Subcutaneous abdominal adipose tissue (tissue), 5 donors: ENCODE data around the gene ENPP4.

ENCODE experiments used
- H3K27ac ChIP-seq: one replicate; pipeline ENCODE4 v1.7.0; 2013; ENCODE audit warnings: low read depth, mild to moderate bottlenecking, inconsistent platforms, low read length, moderate library complexity
- H3K27me3 ChIP-seq, 5 donors: one replicate each; pipeline ENCODE4 v1.7.0; 2013; ENCODE audit warnings: low read length in 5 of 5, inconsistent platforms in 1 of 5; ENCODE audit not compliant: control insufficient read depth in 5 of 5, insufficient read depth in 4 of 5
- H3K36me3 ChIP-seq, 5 donors: one replicate each; pipeline ENCODE4 v1.7.0; 2013; ENCODE audit warnings: low read length in 5 of 5; ENCODE audit not compliant: control insufficient read depth in 5 of 5, insufficient read depth in 5 of 5
- H3K4me1 ChIP-seq, 5 donors: one replicate each; pipeline ENCODE4 v1.7.0; 2013; ENCODE audit warnings: low read length in 5 of 5, mild to moderate bottlenecking in 3 of 5, moderate library complexity in 1 of 5; ENCODE audit not compliant: control insufficient read depth in 5 of 5, insufficient read depth in 5 of 5
- H3K4me3 ChIP-seq, 5 donors: one replicate each; pipeline ENCODE4 v1.7.0; 2013; ENCODE audit warnings: low read length in 5 of 5, low read depth in 1 of 5
- H3K9ac ChIP-seq, 5 donors: one replicate each; pipeline ENCODE4 v1.7.0; 2013; ENCODE audit warnings: low read length in 5 of 5, mild to moderate bottlenecking in 4 of 5, moderate library complexity in 3 of 5
- H3K9me3 ChIP-seq, 5 donors: one replicate each; pipeline ENCODE4 v1.7.0; 2013; ENCODE audit warnings: low read length in 5 of 5; ENCODE audit not compliant: control insufficient read depth in 5 of 5
- donor health status: healthy.
- donor health status: healthy.
- donor health status: healthy.
- donor health status: healthy.
- donor health status: healthy.

Gene ENPP4

GRCh38 chr6:46156701-46157100, 26.9 kb downstream of the ENPP4 start:
- H3K4me1 ChIP-seq, result no peaks in the 10 kb centered on the region
- peaks cover 0 to 2% (median 0%) of the 10 kb centered on the region in 5 donors for H3K9me3 ChIP-seq
- H3K4me3 ChIP-seq, result no peak overlapping the region
- no peak overlapping the region for H3K9ac ChIP-seq
- H3K36me3 ChIP-seq, result no peaks in the 10 kb centered on the region
- no peaks in the 10 kb centered on the region for H3K27me3 ChIP-seq
- H3K27ac ChIP-seq, result no peak overlapping the region

GRCh38 chr6:46159229-46159628, 29.4 kb downstream of the ENPP4 start:
- Histone ChIP-seq H3K36me3 (no peaks in the 10 kb centered on the region), H3K27me3 (no peaks in the 10 kb centered on the region), H3K9ac (no peak overlapping the region), H3K9me3 (peaks cover 0 to 2% (median 0%) of the 10 kb centered on the region in 5 donors), H3K4me1 (no peaks in the 10 kb centered on the region), H3K4me3 (no peak overlapping the region), H3K27ac (no peak overlapping the region)

DNA sequence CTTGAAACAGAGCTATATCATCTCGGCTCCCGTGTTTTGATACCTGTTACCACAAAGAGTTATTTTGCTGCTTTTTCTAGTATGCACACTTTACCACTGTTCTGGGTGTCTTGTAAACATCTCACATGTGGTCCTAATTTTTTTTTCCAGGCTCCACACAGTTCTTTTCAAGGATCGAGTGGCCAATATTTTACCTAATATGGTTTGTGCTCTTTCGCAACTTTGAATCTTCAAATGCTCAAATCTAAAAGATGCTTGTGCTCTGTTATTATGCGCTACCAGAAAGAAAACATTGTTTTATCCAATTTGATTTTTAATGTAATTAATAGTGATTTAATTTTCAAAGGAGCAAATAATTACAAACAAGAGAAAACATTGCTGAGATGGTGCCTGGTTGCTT, 30.3 kb downstream of the ENPP4 start:
- Histone ChIP-seq H3K4me1 (no peaks in the 10 kb centered on the region), H3K36me3 (no peaks in the 10 kb centered on the region), H3K9me3 (peaks cover 0 to 2% (median 0%) of the 10 kb centered on the region in 5 donors), H3K9ac (no peak overlapping the region), H3K27ac (no peak overlapping the region), H3K4me3 (no peak overlapping the region), H3K27me3 (no peaks in the 10 kb centered on the region)

DNA sequence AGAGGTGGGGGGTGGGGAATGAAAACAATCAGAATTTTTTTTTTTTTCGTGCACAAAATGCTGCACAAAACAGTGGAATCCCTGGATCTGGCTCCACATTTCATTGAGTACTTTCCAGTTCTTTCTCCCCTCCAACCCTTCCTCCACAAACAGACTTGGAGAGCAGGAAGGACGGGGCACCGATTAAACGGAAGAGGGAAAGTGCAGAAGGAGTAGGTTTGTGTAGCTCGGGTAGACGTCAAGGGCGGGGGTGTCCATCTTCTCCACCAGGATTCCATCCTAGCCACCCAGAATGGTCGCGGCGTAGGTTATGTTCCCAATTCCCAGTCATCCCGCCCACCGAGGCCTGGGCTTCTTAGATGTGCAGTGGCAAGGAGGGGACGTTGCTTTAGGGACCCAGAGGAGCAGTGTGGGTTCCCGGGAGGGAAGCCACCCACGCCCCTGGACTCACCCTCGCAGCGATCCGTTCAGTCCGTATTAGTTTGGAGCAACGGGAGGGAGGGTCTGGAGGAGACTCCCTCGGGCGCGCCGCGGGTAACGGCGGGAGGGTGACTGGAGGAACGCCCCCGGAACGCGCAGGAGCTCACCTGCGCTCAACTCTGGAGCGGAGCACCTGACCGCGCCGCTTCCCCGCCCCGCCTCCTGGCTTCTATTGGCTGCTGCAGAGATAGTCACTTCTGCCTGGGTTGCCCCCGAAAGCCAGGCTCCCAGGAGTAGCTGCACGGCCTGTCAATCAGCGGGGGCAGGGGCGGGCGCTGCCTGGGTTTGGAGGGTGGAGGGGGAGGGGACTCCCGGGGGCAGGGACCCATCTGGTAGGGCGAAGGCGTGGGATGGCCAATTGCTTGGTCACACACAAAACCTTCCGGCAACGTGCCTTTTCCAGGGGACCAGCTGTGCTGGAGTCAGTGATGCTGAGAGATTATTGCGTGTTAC, 40.8 kb downstream of the ENPP4 start, which contains the start of gene ENPP5:
Gene ENPP5 (minus strand): TSS at position 624 of the 933 bp plus-strand sequence. CDS start 2,718 bp downstream, outside the sequence.
- Histone ChIP-seq H3K27ac (no peak within 1 kb of the TSS), H3K4me1 (peaks cover 0 to 13% (median 11%) of the 10 kb centered on the region in 5 donors), H3K9me3 (no peaks in the 10 kb centered on the region), H3K9ac (peak within 1 kb of the TSS in 3 of 5 donors; percentile 21 to 70 (median 33)), H3K36me3 (no peaks in the 10 kb centered on the region), H3K4me3 (peak within 1 kb of the TSS; percentile 72 to 87 (median 78)), H3K27me3 (peaks cover 0 to 8% (median 3%) of the 10 kb centered on the region in 5 donors)

DNA sequence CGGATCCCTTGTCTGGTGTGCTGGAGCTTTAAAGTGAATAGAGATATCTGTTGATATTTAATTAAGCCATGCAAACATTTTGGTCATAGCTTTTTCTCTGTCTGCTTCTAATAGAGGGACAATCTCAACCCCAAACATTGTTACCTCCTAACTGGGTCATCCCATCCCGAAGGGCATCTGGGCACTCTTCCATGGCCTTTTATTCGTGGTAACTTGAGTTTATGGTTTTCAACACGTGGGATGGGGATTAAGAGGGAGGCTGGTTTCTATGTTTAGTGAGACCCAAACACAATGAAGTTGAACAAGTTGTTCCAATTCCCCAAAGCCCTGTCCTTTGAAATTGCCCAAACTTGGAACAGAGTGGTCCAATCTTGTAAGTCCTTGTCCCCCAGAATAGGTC, 42.4 kb downstream of the ENPP4 start:
- no peaks in the 10 kb centered on the region for H3K36me3 ChIP-seq
- no peak overlapping the region for H3K9ac ChIP-seq
- H3K4me1 ChIP-seq, result peaks cover 0 to 13% (median 11%) of the 10 kb centered on the region in 5 donors
- H3K27ac ChIP-seq, result no peak overlapping the region
- H3K4me3 ChIP-seq, result no peak overlapping the region
- H3K27me3 ChIP-seq, result peaks cover 0 to 8% (median 3%) of the 10 kb centered on the region in 5 donors
- H3K9me3 ChIP-seq, result no peaks in the 10 kb centered on the region

GRCh38 chr6:46174904-46175303, 45.1 kb downstream of the ENPP4 start:
- H3K4me1 ChIP-seq, result peaks cover 0 to 13% (median 11%) of the 10 kb centered on the region in 5 donors
- H3K36me3 ChIP-seq, result no peaks in the 10 kb centered on the region
- H3K9ac ChIP-seq, result no peak overlapping the region
- no peak overlapping the region for H3K27ac ChIP-seq
- no peaks in the 10 kb centered on the region for H3K9me3 ChIP-seq
- no peak overlapping the region for H3K4me3 ChIP-seq
- peaks cover 0 to 8% (median 3%) of the 10 kb centered on the region in 5 donors for H3K27me3 ChIP-seq

DNA sequence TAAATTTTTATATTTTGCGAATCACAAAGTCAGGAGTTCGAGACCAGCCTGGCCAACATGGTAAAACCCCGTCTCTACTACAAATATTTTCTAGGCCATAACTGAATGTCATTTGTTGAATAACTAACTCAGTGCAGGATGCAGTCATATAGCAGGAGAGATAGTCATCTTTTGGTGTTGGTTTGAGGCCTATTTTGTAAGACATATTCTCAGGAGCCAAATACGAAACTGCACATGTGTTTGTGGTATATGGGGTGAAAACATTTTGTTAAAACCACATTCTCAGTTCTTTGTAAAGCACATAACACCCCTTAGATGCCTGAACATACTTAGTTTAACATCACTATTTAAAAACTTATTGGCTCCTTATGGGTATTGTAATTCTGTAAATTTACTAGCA, 45.7 kb downstream of the ENPP4 start:
- no peak overlapping the region for H3K9ac ChIP-seq
- no peaks in the 10 kb centered on the region for H3K36me3 ChIP-seq
- H3K27ac ChIP-seq, result no peak overlapping the region
- H3K4me1 ChIP-seq, result peaks cover 0 to 8% (median 7%) of the 10 kb centered on the region in 5 donors
- H3K4me3 ChIP-seq, result no peak overlapping the region
- peaks cover 0 to 8% (median 3%) of the 10 kb centered on the region in 5 donors for H3K27me3 ChIP-seq
- no peaks in the 10 kb centered on the region for H3K9me3 ChIP-seq

GRCh38 chr6:46175976-46176375, 46.2 kb downstream of the ENPP4 start:
- H3K27me3 ChIP-seq, result peaks cover 0 to 6% (median 3%) of the 10 kb centered on the region in 5 donors
- peaks cover 0 to 3% (median 2%) of the 10 kb centered on the region in 5 donors for H3K4me1 ChIP-seq
- no peak overlapping the region for H3K9ac ChIP-seq
- no peak overlapping the region for H3K27ac ChIP-seq
- no peaks in the 10 kb centered on the region for H3K36me3 ChIP-seq
- H3K9me3 ChIP-seq, result no peaks in the 10 kb centered on the region
- no peak overlapping the region for H3K4me3 ChIP-seq

GRCh38 chr6:46184114-46184513, 54.3 kb downstream of the ENPP4 start:
- Histone ChIP-seq H3K4me1 (peaks cover 0 to 17% (median 13%) of the 10 kb centered on the region in 5 donors), H3K36me3 (no peaks in the 10 kb centered on the region), H3K9me3 (no peaks in the 10 kb centered on the region), H3K27ac (no peak overlapping the region), H3K27me3 (no peaks in the 10 kb centered on the region), H3K9ac (peak overlapping the region in 1 of 5 donors; percentile 2), H3K4me3 (no peak overlapping the region)

GRCh38 chr6:46186583-46186982, 56.8 kb downstream of the ENPP4 start:
- Histone ChIP-seq H3K4me1 (peaks cover 0 to 17% (median 13%) of the 10 kb centered on the region in 5 donors), H3K9me3 (no peaks in the 10 kb centered on the region), H3K4me3 (no peak overlapping the region), H3K36me3 (no peaks in the 10 kb centered on the region), H3K27me3 (no peaks in the 10 kb centered on the region), H3K9ac (no peak overlapping the region), H3K27ac (no peak overlapping the region)
